ENCODE measurements around the gene ZBTB39. TPM values are rescaled to one million over a fixed set of nuclear protein-coding genes. Genes with fewer than 3 reads are reported as not detected.

ZBTB39 gene
- total RNA-seq, 1 donor from 2014 or later = 4.7 TPM

- DNase-seq (ENCODE audit: low read depth) = no peak
- no peak for TF ChIP-seq CTCF (conservative IDR thresholded peaks at IDR 0.05; ENCODE audit: low read depth, low read length)
- no peak overlapping the region for H3K4me3 ChIP-seq (ENCODE audit: low read depth, low read length)
Observed at GRCh38 chr12:56948881-56949280, 57.5 kb downstream of the ZBTB39 start.

Other genes starting within 250 kb of the ZBTB39 start
- gene HSD17B6, start 243.2 kb downstream of the ZBTB39 start, total RNA-seq = 0.36 and 0.81 TPM in 2 replicates
- gene SDR9C7, start 72.1 kb downstream of the ZBTB39 start, total RNA-seq = not detected in 2 replicates
- gene RDH16, start 48.9 kb downstream of the ZBTB39 start, total RNA-seq = 0.12 TPM in 1 of 2 replicates, not detected in the other
- gene TAC3, start 10.0 kb upstream of the ZBTB39 start, total RNA-seq = not detected in 2 replicates
- gene MYO1A, start 43.6 kb upstream of the ZBTB39 start, total RNA-seq = 0.07 TPM in 1 of 2 replicates, not detected in the other
- 15.7 and 18.7 TPM in 2 replicates for gene NEMP1, start 72.2 kb upstream of the ZBTB39 start, total RNA-seq
- 15.9 and 24.4 TPM in 2 replicates for gene NAB2, start 82.6 kb upstream of the ZBTB39 start, total RNA-seq
- 66.1 and 71.4 TPM in 2 replicates for gene STAT6, start 104.8 kb upstream of the ZBTB39 start, total RNA-seq
- 0.72 and 8.9 TPM in 2 replicates for gene LRP1, start 121.9 kb upstream of the ZBTB39 start, total RNA-seq
- not detected in 2 replicates for gene LRP1-AS, start 141.1 kb upstream of the ZBTB39 start, total RNA-seq
- gene NXPH4, start 210.2 kb upstream of the ZBTB39 start, total RNA-seq = not detected in 2 replicates
- gene SHMT2, start 223.2 kb upstream of the ZBTB39 start, total RNA-seq = 118 and 258 TPM in 2 replicates
- gene STAC3, start 244.6 kb upstream of the ZBTB39 start, total RNA-seq = not detected in 2 replicates

All from epithelial cell of proximal tubule (primary cell).